PC-9 (cell line): ENCODE data around the gene CPLANE1.

Source experiments
- CTCF ChIP-seq: fragments of 200-600 bp; sonication (generic); conservative IDR thresholded peaks from 2 replicates; pipeline ENCODE4 v1.6.1; 2017; ENCODE audit warnings: mixed run types, antibody characterized with exemption, mild to moderate bottlenecking, moderate library complexity
- EZH2 ChIP-seq: fragments of 200-600 bp; sonication (generic); IDR thresholded peaks from 2 replicates; pipeline ENCODE4 v1.8.0; 2017; ENCODE audit warnings: antibody characterized with exemption, low read depth

- TF ChIP-seq CTCF = no peak
- no peak for TF ChIP-seq EZH2
Measured at GRCh38 chr5:37121027-37121426, 128.1 kb downstream of the CPLANE1 start.
